ENCODE measurements around the gene SLC37A2. TPM values are rescaled to one million over a fixed set of nuclear protein-coding genes. Genes with fewer than 3 reads are reported as not detected.

Gene SLC37A2
- total and polyA plus RNA-seq, 7 donors = 1.2 to 14.1 (median 5.8) TPM

DNA sequence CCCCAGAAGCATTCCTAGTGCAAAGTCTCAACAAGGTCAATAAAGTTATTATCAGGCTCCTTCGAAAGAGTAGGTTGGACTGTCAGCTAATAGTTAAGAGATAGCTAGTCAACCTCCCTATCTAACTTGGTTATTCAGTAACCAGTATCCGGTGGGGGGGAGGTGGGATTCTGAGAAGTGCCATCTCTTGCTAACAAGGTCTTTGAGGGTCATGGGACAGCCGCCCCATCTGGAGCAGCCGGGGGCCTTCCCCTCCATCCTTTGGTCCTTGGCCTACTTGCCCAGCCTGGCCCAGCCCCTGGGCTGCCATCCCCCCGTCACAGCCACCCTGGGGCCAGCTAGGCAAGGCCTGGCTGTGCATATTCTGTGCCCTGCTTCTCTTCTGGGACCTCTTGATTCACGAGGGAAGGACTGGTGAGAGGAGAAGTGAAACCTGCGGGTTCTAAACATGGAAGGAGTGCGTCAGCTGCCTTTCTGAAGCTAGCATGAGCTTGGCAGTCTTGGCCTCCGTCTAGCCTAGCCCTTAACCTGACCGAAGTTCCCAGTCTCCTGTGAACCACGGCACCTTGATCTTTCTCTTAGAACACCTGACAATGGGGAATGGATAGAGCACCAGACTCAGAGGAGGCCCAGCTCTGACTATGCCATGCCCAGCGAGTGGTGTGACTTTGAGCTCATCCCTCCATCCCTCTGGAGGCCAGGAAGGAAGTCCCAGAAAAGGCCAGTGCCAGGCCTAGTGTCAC is 9.3 kb downstream of the SLC37A2 start:
- H3K27ac ChIP-seq = peak overlapping the region in 3 of 4 donors; percentile 23 to 57 (median 45)

DNA sequence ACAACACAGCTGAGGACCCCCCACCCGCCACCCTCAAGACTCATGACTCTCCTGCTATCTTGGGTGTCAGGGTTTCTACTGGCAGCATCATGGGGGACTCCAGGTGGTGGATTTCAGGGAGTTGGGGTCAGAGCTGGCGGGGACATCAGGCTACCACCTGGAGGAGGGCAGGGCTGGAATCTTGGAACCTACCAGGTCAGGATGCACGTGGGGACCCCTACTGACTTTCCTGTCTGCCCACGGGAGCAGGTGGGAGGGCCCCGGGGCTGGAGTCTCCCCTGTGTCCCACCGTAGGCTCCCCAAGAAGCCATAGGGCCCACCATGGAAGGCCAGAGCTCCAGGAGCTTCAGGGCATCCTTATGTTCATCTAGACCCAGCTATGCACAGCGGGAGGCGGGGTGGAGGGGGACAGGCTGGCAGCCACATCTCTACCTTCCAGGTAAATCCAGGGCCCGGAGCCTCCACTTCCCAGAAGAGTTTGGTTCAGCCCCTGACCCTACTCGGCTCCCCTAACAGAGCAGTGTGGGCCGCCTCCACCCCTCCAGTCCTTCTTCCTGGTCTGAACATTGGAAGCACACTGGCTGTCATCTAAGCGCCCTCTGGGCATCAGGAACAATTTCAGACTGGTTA is 10.0 kb downstream of the SLC37A2 start:
- WGBS, 2 donors = 86 to 94% methylated on average over 12 of the region's 12 CpGs
- Histone ChIP-seq H3K36me3 (no peaks in the 10 kb centered on the region), H3K4me3 (no peak overlapping the region), H3K4me1 (no peaks in the 10 kb centered on the region), H3K27me3 (peaks cover 0 to 5% (median 2%) of the 10 kb centered on the region in 3 donors), H3K27ac (peak overlapping the region in 3 of 4 donors; percentile 23 to 31 (median 29)), H3K9me3 (no peaks in the 10 kb centered on the region)
- peak; percentile 51 for DNase-seq
- TF ChIP-seq POLR2AphosphoS5 (IDR thresholded peaks at IDR 0.05) (no peak), POLR2A (IDR thresholded peaks at IDR 0.05) (no peak), EP300 (IDR thresholded peaks at IDR 0.05) (no peak)
- TF ChIP-seq, protein P1, sequence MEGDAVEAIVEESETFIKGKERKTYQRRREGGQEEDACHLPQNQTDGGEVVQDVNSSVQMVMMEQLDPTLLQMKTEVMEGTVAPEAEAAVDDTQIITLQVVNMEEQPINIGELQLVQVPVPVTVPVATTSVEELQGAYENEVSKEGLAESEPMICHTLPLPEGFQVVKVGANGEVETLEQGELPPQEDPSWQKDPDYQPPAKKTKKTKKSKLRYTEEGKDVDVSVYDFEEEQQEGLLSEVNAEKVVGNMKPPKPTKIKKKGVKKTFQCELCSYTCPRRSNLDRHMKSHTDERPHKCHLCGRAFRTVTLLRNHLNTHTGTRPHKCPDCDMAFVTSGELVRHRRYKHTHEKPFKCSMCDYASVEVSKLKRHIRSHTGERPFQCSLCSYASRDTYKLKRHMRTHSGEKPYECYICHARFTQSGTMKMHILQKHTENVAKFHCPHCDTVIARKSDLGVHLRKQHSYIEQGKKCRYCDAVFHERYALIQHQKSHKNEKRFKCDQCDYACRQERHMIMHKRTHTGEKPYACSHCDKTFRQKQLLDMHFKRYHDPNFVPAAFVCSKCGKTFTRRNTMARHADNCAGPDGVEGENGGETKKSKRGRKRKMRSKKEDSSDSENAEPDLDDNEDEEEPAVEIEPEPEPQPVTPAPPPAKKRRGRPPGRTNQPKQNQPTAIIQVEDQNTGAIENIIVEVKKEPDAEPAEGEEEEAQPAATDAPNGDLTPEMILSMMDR (IDR thresholded peaks at IDR 0.05) = no peak
- intact Hi-C loops (cut with DNase I) = no loop called here

More for the DNA sequence above, 9.3 kb downstream of the SLC37A2 start:
- WGBS, 2 donors = 71% methylated on average over 12 of the region's 12 CpGs
- TF ChIP-seq POLR2AphosphoS5 (IDR thresholded peaks at IDR 0.05) = no peak
- TF ChIP-seq, protein P1 (IDR thresholded peaks at IDR 0.05) = no peak
- TF ChIP-seq POLR2A (IDR thresholded peaks at IDR 0.05) = no peak
- TF ChIP-seq EP300 (IDR thresholded peaks at IDR 0.05) = no peak
- intact Hi-C loops (cut with DNase I) = no loop called here
- DNase-seq = peak; percentile 71
- Histone ChIP-seq H3K4me1 (no peaks in the 10 kb centered on the region), H3K27me3 (peaks cover 0 to 5% (median 4%) of the 10 kb centered on the region in 3 donors), H3K9me3 (no peaks in the 10 kb centered on the region), H3K4me3 (no peak overlapping the region), H3K36me3 (no peaks in the 10 kb centered on the region)

DNA sequence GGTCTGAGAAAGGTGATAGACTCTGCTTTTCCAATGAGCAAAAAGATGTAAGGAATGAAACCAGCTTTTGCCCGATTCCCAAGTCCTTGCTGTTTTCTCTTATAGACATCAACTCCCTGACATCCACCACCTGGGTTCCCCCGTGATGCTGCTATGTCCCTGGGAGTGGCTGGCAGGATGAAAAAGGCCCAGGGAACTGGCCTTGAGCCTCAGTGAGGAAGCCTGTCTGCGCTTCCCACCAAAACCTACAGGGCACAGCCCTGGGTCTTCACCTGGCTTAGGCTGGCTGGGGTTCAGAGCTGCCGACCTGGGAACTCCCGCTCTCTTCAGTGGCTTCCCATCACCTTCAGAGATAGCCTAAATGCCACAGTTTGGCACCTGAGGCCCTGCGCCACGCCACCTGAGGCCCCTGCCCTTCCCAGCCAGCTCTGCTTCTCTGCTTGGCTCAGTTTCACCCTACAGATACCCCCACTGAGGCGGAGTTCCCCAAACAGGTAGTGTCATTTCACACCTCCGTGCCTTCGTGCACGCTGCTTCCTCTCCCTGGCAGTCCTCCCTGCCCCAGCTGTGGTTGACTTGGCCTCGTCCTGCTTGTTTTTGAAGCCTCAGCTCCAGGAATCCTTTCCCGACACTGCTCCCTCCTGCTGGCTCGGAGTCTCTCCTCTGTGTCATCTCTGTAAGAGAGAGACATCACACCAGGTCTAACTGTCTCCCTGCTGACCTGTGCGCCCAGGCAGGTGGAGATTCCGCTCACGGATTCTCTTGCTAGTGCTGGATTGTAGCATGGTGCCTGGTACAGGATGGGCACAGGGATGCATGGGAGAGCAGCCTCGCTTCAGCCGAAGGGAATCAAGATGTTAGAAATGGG is 10.7 kb downstream of the SLC37A2 start:
- no peaks in the 10 kb centered on the region for H3K4me1 ChIP-seq
- intact Hi-C loops (cut with DNase I) = no loop called here
- 85 to 86% methylated on average over 19 of the region's 19 CpGs for WGBS, 2 donors
- H3K9me3 ChIP-seq = no peaks in the 10 kb centered on the region
- no peak overlapping the region for H3K27ac ChIP-seq
- peaks cover 0 to 5% (median 0%) of the 10 kb centered on the region in 3 donors for H3K27me3 ChIP-seq
- H3K36me3 ChIP-seq = no peaks in the 10 kb centered on the region
- no peak for TF ChIP-seq POLR2A (IDR thresholded peaks at IDR 0.05)
- DNase-seq = no peak
- no peak overlapping the region for H3K4me3 ChIP-seq

DNA sequence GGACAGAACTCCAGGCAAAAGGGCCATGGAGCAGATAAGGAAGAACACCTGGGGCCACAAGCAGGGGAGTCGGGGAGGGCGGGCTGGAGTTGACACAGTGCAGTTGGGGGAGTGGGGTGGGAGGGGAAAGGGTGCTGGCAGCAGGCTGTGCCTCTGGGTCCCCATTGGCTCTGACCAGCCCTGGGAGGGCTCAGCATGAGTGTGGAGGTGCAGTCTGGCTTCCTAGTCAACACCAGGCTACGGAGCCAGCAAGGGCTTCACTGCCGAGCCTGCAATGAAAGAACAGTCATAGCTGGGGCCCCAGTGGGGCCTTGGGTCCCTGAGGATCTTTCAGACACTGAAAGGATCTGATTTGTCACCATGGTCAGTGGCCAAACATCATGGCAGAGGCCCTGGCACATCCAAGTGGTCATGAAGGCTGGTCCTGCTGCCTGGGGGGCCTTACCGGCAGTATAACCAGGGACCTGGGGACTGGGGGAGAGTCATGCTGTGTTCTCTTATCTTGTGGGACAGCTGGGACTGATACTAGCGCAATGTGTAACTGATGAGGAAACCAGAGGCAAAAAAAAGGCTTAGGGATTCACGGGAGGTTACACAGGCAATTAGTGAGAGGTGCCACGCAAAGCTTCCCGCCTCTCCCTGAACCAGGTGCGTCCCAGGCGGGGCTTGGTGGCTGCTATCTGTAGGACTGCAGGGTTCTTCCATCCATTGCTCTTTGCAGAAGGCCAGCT is 11.6 kb downstream of the SLC37A2 start:
- peaks cover 0 to 5% (median 0%) of the 10 kb centered on the region in 3 donors for H3K27me3 ChIP-seq

More for the DNA sequence above, 11.6 kb downstream of the SLC37A2 start:
- Histone ChIP-seq H3K4me3 (no peak overlapping the region), H3K4me1 (no peaks in the 10 kb centered on the region), H3K36me3 (no peaks in the 10 kb centered on the region), H3K9me3 (no peaks in the 10 kb centered on the region), H3K27ac (no peak overlapping the region)
- intact Hi-C loops (cut with DNase I) = no loop called here
- peak; percentile 48 for DNase-seq
- TF ChIP-seq POLR2AphosphoS5 (IDR thresholded peaks at IDR 0.05) (no peak), POLR2A (IDR thresholded peaks at IDR 0.05) (no peak), EP300 (IDR thresholded peaks at IDR 0.05) (no peak)
- TF ChIP-seq, protein P1 (IDR thresholded peaks at IDR 0.05) = no peak
- WGBS, 2 donors = 51 to 79% methylated on average over 11 of the region's 11 CpGs
